Peyer's patch (tissue), 4 donors: Measurements from ENCODE around the gene URGCP. TPM values are rescaled to one million over a fixed set of nuclear protein-coding genes. Genes with fewer than 3 reads are reported as not detected.

Source experiments
- DNase-seq, 3 donors: peaks; one replicate each; pipeline ENCODE4 v3.0.0-alpha.2; 2017 to 2019
- H3K27ac ChIP-seq, 4 donors: fragments of 200-600 bp; sonication (generic); one replicate each; pipeline ENCODE4 v1.5.1; 2016 to 2019
- H3K27me3 ChIP-seq, 2 donors: fragments of 200-600 bp; sonication (generic); one replicate each; pipeline ENCODE4 v1.5.1; 2019
- H3K36me3 ChIP-seq, 3 donors: fragments of 200-600 bp; sonication (generic); one replicate each; pipeline ENCODE4 v1.5.1; 2016 to 2019
- H3K4me1 ChIP-seq, 4 donors: fragments of 200-600 bp; sonication (generic); one replicate each; pipeline ENCODE4 v1.5.1; 2016 to 2019
- H3K4me3 ChIP-seq, 4 donors: fragments of 200-600 bp; sonication (generic); 1 replicate in 3 of 4; 2 replicates in 1 of 4; pipeline ENCODE4 v1.5.1; 2016 to 2019; ENCODE audit warnings: mild to moderate bottlenecking in 1 of 4
- H3K9me3 ChIP-seq, 4 donors: fragments of 200-600 bp; sonication (generic); one replicate each; pipeline ENCODE4 v1.5.1; 2016 to 2019; ENCODE audit warnings: mild to moderate bottlenecking in 1 of 4
- POLR2A ChIP-seq, 2 donors: fragments of 450-650 bp; IDR thresholded peaks; one replicate each; pipeline ENCODE4 v1.5.1; 2017; ENCODE audit warnings: antibody characterized with exemption in 2 of 2, mild to moderate bottlenecking in 2 of 2, moderate library complexity in 2 of 2
- total RNA-seq, 4 donors: library from RNA; depleted of rRNA; stranded (reverse); fragments of >200 nt; gene quantifications; one replicate each; pipeline ENCODE4 v1.1.0, GENCODE V29; 2016
- TF ChIP-seq, protein P1 (sequence below), 6 experiments: fragments of 450-650 bp in 4 of 6; fragments of 200-600 bp in 2 of 6; sonication (generic) in 1 of 6; IDR thresholded peaks; one replicate each; pipeline ENCODE4 v1.5.1; 2017 to 2019; ENCODE audit warnings: antibody characterized with exemption in 6 of 6, mild to moderate bottlenecking in 3 of 6, moderate library complexity in 1 of 6

Gene URGCP
- total RNA-seq, 4 donors from 2014 or later, result 43.7 to 91.0 (median 80.3) TPM

DNA sequence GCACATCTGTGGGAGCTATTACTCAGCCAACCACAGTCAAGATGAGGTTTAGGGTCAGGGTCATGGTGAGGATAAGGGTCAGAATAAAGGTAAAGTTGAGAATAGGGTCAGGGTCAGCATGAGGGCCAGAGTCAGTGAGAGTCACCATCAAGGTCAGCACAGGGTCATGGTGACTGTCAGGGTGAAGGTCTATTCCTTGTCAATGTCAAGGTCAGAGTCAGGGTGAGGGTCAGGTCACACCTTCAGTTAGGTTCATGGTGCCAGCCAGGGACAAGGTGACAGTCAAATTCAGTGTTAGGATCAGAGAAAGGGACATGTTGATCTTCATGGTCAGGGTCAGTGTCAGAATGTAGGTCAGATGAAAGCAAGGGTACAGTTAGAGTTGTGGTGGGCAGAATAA is 51.2 kb downstream of the URGCP start:
- DNase-seq, result no peak
- no peak overlapping the region for H3K4me3 ChIP-seq
- H3K27me3 ChIP-seq, result no peaks in the 10 kb centered on the region
- H3K4me1 ChIP-seq, result no peaks in the 10 kb centered on the region
- H3K36me3 ChIP-seq, result no peaks in the 10 kb centered on the region
- H3K9me3 ChIP-seq, result no peaks in the 10 kb centered on the region
- TF ChIP-seq, protein P1, sequence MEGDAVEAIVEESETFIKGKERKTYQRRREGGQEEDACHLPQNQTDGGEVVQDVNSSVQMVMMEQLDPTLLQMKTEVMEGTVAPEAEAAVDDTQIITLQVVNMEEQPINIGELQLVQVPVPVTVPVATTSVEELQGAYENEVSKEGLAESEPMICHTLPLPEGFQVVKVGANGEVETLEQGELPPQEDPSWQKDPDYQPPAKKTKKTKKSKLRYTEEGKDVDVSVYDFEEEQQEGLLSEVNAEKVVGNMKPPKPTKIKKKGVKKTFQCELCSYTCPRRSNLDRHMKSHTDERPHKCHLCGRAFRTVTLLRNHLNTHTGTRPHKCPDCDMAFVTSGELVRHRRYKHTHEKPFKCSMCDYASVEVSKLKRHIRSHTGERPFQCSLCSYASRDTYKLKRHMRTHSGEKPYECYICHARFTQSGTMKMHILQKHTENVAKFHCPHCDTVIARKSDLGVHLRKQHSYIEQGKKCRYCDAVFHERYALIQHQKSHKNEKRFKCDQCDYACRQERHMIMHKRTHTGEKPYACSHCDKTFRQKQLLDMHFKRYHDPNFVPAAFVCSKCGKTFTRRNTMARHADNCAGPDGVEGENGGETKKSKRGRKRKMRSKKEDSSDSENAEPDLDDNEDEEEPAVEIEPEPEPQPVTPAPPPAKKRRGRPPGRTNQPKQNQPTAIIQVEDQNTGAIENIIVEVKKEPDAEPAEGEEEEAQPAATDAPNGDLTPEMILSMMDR (IDR thresholded peaks at IDR 0.05), result no peak
- no peak for TF ChIP-seq POLR2A (IDR thresholded peaks at IDR 0.05)
- H3K27ac ChIP-seq, result no peak overlapping the region

DNA sequence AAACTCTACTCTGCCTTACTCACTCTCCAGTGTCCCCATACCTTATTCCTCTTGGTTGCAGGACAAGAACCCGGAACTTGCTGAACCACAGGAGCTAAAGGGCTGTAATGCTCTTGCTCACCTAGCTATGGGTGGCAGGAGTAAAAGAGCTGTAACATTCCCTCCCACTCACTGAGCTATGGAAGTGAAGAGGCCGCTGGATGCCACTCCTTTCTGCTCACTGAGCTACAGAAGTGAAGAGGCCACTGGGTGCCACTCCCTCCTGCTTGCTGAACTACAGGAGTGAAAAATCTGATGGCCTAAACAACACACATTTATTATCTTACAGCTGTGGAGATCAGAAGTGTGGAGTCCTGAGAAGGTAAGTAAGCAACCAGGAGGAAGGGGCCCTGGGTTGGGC is 54.6 kb downstream of the URGCP start:
- H3K9me3 ChIP-seq, result no peaks in the 10 kb centered on the region
- H3K27me3 ChIP-seq, result no peaks in the 10 kb centered on the region
- no peak overlapping the region for H3K27ac ChIP-seq
- DNase-seq, result no peak
- TF ChIP-seq, protein P1 (IDR thresholded peaks at IDR 0.05), result no peak
- no peak for TF ChIP-seq POLR2A (IDR thresholded peaks at IDR 0.05)
- H3K4me1 ChIP-seq, result no peaks in the 10 kb centered on the region
- H3K36me3 ChIP-seq, result no peaks in the 10 kb centered on the region
- no peak overlapping the region for H3K4me3 ChIP-seq

DNA sequence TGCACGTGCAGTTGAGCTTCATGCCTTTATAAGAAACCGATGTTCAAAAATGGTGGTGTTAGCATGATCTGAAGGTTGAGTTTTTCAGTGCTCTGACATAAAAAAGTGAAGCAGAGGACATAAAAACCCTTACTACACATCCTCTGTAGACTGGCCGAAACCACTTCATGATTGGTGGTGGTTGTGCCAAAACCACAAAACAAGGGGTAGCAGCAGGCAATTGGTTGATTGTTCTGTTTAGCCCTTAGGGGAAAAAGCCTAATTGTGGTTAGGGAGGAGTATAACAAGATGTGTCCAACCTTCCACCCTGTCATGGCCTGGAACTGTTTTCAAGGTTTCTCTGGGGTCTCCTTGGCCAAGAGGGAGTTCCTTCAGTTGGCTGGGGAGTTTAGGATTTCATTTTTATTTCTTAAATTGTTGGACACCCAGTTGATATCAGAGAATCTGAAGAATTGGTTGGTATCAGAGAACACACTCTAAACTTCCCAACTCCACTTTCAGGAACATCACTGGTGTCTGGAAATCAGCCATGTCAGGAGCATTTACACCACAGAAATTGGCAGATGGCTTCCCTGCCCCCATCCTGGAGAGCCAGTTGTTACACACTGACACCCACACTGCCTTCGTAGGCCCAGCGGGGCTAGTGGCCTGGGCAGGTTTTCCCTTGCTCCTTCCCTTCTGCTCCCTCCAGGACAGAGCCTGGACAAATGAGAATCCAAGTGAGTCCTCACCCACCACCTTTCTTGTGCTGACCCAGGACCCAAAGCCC is 55.9 kb downstream of the URGCP start:
- H3K36me3 ChIP-seq, result no peaks in the 10 kb centered on the region
- TF ChIP-seq, protein P1 (IDR thresholded peaks at IDR 0.05), result no peak
- TF ChIP-seq POLR2A (IDR thresholded peaks at IDR 0.05), result no peak
- DNase-seq, result no peak
- H3K4me3 ChIP-seq, result no peak overlapping the region
- no peaks in the 10 kb centered on the region for H3K27me3 ChIP-seq
- H3K4me1 ChIP-seq, result no peaks in the 10 kb centered on the region
- no peaks in the 10 kb centered on the region for H3K9me3 ChIP-seq
- H3K27ac ChIP-seq, result no peak overlapping the region

DNA sequence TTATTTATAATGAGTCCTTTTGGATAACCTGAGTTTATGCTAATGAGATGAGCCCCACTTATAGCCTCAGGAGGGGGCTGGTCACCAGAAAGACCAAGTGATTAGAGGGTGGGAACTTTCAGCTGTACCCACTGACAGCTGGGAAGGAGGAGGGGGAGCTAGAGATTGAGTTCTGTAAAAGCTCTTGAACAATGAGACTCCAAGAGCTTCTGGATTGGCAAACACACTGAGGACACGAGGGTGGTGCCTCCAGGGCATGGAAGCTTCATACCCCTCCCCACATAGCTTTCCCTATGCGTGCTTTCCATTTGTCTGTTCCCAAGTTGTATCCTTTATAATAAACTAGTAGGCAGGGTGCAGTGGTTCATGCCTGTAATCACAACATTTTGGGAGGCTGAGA is 57.3 kb downstream of the URGCP start:
- DNase-seq, result no peak
- H3K27ac ChIP-seq, result no peak overlapping the region
- TF ChIP-seq, protein P1 (IDR thresholded peaks at IDR 0.05), result no peak
- no peak for TF ChIP-seq POLR2A (IDR thresholded peaks at IDR 0.05)
- no peaks in the 10 kb centered on the region for H3K36me3 ChIP-seq
- H3K27me3 ChIP-seq, result no peaks in the 10 kb centered on the region
- H3K4me1 ChIP-seq, result no peaks in the 10 kb centered on the region
- H3K9me3 ChIP-seq, result no peaks in the 10 kb centered on the region
- H3K4me3 ChIP-seq, result no peak overlapping the region

DNA sequence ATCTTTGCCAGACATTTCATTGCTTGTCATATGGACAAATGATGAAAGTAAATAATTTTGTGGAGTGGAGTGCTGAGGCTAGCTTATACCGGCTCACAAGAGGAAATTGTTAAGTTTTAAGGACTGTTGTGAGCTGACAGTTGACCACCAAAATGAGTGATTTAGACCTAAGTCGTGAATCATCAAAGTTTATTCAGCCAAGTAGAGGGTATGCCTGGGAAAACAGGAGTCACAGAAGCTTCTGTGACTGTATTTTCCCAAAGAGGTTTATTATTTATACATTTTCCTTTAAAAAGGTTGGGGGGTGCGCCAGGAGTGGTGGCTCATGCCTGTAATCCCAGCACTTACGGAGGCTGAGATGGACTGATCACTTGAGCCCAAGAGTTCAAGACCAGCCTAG is 58.9 kb downstream of the URGCP start:
- Histone ChIP-seq H3K9me3 (no peaks in the 10 kb centered on the region), H3K27me3 (no peaks in the 10 kb centered on the region), H3K4me1 (no peaks in the 10 kb centered on the region), H3K27ac (no peak overlapping the region), H3K4me3 (no peak overlapping the region), H3K36me3 (no peaks in the 10 kb centered on the region)
- no peak for DNase-seq
- no peak for TF ChIP-seq POLR2A (IDR thresholded peaks at IDR 0.05)
- TF ChIP-seq, protein P1 (IDR thresholded peaks at IDR 0.05), result no peak
